ENCODE results near the gene SSX2IP.

The SSX2IP gene

GRCh38 chr1:84620720-84621313 lies 69.4 kb downstream of the SSX2IP start (continued):
- TF ChIP-seq ZNF112 (tag by site-specific recombination; IDR thresholded peaks at IDR 0.05) = no peak
- no peak for TF ChIP-seq YY1 (tag by site-specific recombination; IDR thresholded peaks at IDR 0.05)
- no peak for TF ChIP-seq ZNF514 (tag by site-specific recombination; IDR thresholded peaks at IDR 0.05)
- TF ChIP-seq ZIC2 (tag by site-specific recombination; IDR thresholded peaks at IDR 0.05) = peak; percentile 94
- TF ChIP-seq ZNF16 (tag by site-specific recombination; IDR thresholded peaks at IDR 0.05; ENCODE audit: low read depth) = no peak
- no peak for TF ChIP-seq ZNF426 (tag by site-specific recombination; IDR thresholded peaks at IDR 0.05)
- TF ChIP-seq, protein P1, sequence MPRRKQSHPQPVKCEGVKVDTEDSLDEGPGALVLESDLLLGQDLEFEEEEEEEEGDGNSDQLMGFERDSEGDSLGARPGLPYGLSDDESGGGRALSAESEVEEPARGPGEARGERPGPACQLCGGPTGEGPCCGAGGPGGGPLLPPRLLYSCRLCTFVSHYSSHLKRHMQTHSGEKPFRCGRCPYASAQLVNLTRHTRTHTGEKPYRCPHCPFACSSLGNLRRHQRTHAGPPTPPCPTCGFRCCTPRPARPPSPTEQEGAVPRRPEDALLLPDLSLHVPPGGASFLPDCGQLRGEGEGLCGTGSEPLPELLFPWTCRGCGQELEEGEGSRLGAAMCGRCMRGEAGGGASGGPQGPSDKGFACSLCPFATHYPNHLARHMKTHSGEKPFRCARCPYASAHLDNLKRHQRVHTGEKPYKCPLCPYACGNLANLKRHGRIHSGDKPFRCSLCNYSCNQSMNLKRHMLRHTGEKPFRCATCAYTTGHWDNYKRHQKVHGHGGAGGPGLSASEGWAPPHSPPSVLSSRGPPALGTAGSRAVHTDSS (tag by site-specific recombination; IDR thresholded peaks at IDR 0.05) = no peak
- TF ChIP-seq SCRT2 (tag by site-specific recombination; IDR thresholded peaks at IDR 0.05) = 0 out of 2 replicates have a peak, but pooled peaks have one; percentile 20
- peak; percentile 95 for TF ChIP-seq ZNF501 (tag by site-specific recombination; IDR thresholded peaks at IDR 0.05)
- no peak for TF ChIP-seq ATF2 (tag by site-specific recombination; IDR thresholded peaks at IDR 0.05; ENCODE audit: low read depth)
- TF ChIP-seq ZNF211 (tag by site-specific recombination; IDR thresholded peaks at IDR 0.05; ENCODE audit: low read depth) = no peak
- TF ChIP-seq ZNF132 (tag by site-specific recombination; IDR thresholded peaks at IDR 0.05; ENCODE audit: borderline replicate concordance) = no peak
- TF ChIP-seq ZNF792 (tag by site-specific recombination; IDR thresholded peaks at IDR 0.05) = peak; percentile 27; the same call in 1 of the 2 replicates
- TF ChIP-seq OSR2 (tag by site-specific recombination; IDR thresholded peaks at IDR 0.05) = peak; percentile 30; the same call in 1 of the 2 replicates
- TF ChIP-seq ZFHX2 (tag by site-specific recombination; conservative IDR thresholded peaks at IDR 0.05) = 0 out of 2 replicates have a peak, but pooled peaks have one; percentile 15
- no peak for TF ChIP-seq ZNF175 (tag by site-specific recombination; IDR thresholded peaks at IDR 0.05)
- no peak for TF ChIP-seq ZNF670 (tag by site-specific recombination; IDR thresholded peaks at IDR 0.05; ENCODE audit: low read depth)
- TF ChIP-seq, protein P2, sequence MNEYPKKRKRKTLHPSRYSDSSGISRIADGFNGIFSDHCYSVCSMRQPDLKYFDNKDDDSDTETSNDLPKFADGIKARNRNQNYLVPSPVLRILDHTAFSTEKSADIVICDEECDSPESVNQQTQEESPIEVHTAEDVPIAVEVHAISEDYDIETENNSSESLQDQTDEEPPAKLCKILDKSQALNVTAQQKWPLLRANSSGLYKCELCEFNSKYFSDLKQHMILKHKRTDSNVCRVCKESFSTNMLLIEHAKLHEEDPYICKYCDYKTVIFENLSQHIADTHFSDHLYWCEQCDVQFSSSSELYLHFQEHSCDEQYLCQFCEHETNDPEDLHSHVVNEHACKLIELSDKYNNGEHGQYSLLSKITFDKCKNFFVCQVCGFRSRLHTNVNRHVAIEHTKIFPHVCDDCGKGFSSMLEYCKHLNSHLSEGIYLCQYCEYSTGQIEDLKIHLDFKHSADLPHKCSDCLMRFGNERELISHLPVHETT (tag by site-specific recombination; IDR thresholded peaks at IDR 0.05) = no peak
- TF ChIP-seq ZNF747 (tag by site-specific recombination; IDR thresholded peaks at IDR 0.05) = no peak
- peak; percentile 40; the same call in 1 of the 2 replicates for TF ChIP-seq ZNF654 (tag by site-specific recombination; IDR thresholded peaks at IDR 0.05; ENCODE audit: low read depth)
- TF ChIP-seq, protein P3, sequence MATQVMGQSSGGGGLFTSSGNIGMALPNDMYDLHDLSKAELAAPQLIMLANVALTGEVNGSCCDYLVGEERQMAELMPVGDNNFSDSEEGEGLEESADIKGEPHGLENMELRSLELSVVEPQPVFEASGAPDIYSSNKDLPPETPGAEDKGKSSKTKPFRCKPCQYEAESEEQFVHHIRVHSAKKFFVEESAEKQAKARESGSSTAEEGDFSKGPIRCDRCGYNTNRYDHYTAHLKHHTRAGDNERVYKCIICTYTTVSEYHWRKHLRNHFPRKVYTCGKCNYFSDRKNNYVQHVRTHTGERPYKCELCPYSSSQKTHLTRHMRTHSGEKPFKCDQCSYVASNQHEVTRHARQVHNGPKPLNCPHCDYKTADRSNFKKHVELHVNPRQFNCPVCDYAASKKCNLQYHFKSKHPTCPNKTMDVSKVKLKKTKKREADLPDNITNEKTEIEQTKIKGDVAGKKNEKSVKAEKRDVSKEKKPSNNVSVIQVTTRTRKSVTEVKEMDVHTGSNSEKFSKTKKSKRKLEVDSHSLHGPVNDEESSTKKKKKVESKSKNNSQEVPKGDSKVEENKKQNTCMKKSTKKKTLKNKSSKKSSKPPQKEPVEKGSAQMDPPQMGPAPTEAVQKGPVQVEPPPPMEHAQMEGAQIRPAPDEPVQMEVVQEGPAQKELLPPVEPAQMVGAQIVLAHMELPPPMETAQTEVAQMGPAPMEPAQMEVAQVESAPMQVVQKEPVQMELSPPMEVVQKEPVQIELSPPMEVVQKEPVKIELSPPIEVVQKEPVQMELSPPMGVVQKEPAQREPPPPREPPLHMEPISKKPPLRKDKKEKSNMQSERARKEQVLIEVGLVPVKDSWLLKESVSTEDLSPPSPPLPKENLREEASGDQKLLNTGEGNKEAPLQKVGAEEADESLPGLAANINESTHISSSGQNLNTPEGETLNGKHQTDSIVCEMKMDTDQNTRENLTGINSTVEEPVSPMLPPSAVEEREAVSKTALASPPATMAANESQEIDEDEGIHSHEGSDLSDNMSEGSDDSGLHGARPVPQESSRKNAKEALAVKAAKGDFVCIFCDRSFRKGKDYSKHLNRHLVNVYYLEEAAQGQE (tag by site-specific recombination; IDR thresholded peaks at IDR 0.05) = no peak
- TF ChIP-seq ZNF202 (tag by site-specific recombination; IDR thresholded peaks at IDR 0.05; ENCODE audit: borderline replicate concordance) = no peak
- TF ChIP-seq, protein P4, sequence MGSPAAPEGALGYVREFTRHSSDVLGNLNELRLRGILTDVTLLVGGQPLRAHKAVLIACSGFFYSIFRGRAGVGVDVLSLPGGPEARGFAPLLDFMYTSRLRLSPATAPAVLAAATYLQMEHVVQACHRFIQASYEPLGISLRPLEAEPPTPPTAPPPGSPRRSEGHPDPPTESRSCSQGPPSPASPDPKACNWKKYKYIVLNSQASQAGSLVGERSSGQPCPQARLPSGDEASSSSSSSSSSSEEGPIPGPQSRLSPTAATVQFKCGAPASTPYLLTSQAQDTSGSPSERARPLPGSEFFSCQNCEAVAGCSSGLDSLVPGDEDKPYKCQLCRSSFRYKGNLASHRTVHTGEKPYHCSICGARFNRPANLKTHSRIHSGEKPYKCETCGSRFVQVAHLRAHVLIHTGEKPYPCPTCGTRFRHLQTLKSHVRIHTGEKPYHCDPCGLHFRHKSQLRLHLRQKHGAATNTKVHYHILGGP (tag by site-specific recombination; IDR thresholded peaks at IDR 0.05) = no peak
- peak; percentile 40; the same call in 1 of the 2 replicates for TF ChIP-seq ZNF24 (tag by site-specific recombination; IDR thresholded peaks at IDR 0.05)
- TF ChIP-seq ZNF785 (tag by site-specific recombination; IDR thresholded peaks at IDR 0.05) = no peak
- peak; percentile 64 for TF ChIP-seq ZXDB (tag by site-specific recombination; IDR thresholded peaks at IDR 0.05)
- TF ChIP-seq SP2 (tag by site-specific recombination; IDR thresholded peaks at IDR 0.05) = peak; percentile 48; the same call in 1 of the 2 replicates
- TF ChIP-seq ZNF391 (tag by site-specific recombination; IDR thresholded peaks at IDR 0.05; ENCODE audit: borderline replicate concordance, low read depth) = no peak; the same call in 1 of the 2 replicates
- TF ChIP-seq ZNF404 (tag by site-specific recombination; IDR thresholded peaks at IDR 0.05) = no peak
- TF ChIP-seq ZNF843 (tag by site-specific recombination; IDR thresholded peaks at IDR 0.05) = no peak
- no peak for TF ChIP-seq GFI1B (tag by site-specific recombination; IDR thresholded peaks at IDR 0.05)
- no peak for TF ChIP-seq ZNF350 (tag by site-specific recombination; IDR thresholded peaks at IDR 0.05)
- TF ChIP-seq ZNF140 (tag by site-specific recombination; IDR thresholded peaks at IDR 0.05) = no peak
